IPS DF 6.9 (cell line): ENCODE measurements around the gene ZIC1.

Source experiments
- DNase-seq: peaks from one replicate; pipeline ENCODE4 v3.0.0-alpha.2; 2013; ENCODE audit warnings: low read depth, low spot score
- H3K27ac ChIP-seq: one replicate; pipeline ENCODE4 v1.5.1; 2013; ENCODE audit warnings: low read length, control low read depth
- H3K27me3 ChIP-seq: 2 replicates; pipeline ENCODE4 v1.6.1; 2013; ENCODE audit warnings: mild to moderate bottlenecking, low read length; ENCODE audit not compliant: control insufficient read depth, insufficient read depth
- H3K36me3 ChIP-seq: 2 replicates; pipeline ENCODE4 v1.6.1; 2013; ENCODE audit warnings: low read length; ENCODE audit not compliant: control insufficient read depth, insufficient read depth
- H3K4me1 ChIP-seq: 2 replicates; pipeline ENCODE4 v1.6.1; 2013; ENCODE audit warnings: low read length; ENCODE audit not compliant: control insufficient read depth, insufficient read depth
- H3K4me3 ChIP-seq: 2 replicates; pipeline ENCODE4 v1.5.1; 2013; ENCODE audit warnings: mild to moderate bottlenecking, low read length
- H3K9me3 ChIP-seq: 2 replicates; pipeline ENCODE4 v1.6.1; 2013; ENCODE audit warnings: low read length, inconsistent platforms; ENCODE audit not compliant: control insufficient read depth, insufficient read depth
- WGBS: extraction: QIAGEN DNeasy Blood & Tissue Kit; methylation state at CpG from one replicate; pipeline ENCODE4 v1.1.7; 2013; ENCODE audit warnings: mixed read lengths, missing lambda C conversion rate; ENCODE audit not compliant: insufficient read length, insufficient coverage; 5-methylcytosine and 5-hydroxymethylcytosine counted together

The ZIC1 gene

GRCh38 chr3:147390589-147391569 is 18.3 kb upstream of the ZIC1 start:
- no CpG with 5 or more reads among the region's 77 CpGs for WGBS
- H3K27me3 ChIP-seq, result peaks cover 80% of the 10 kb centered on the region
- no peaks in the 10 kb centered on the region for H3K9me3 ChIP-seq
- no peak overlapping the region; the same call in 1 of the 2 replicates for H3K4me3 ChIP-seq
- peaks cover 10% of the 10 kb centered on the region for H3K4me1 ChIP-seq
- no peaks in the 10 kb centered on the region for H3K36me3 ChIP-seq
- no peak for DNase-seq
- no peak overlapping the region for H3K27ac ChIP-seq

GRCh38 chr3:147391781-147392624 is 17.2 kb upstream of the ZIC1 start:
- peaks cover 16% of the 10 kb centered on the region for H3K4me1 ChIP-seq
- H3K36me3 ChIP-seq, result no peaks in the 10 kb centered on the region
- H3K4me3 ChIP-seq, result peak overlapping the region; percentile 19; the same call in 1 of the 2 replicates
- H3K9me3 ChIP-seq, result no peaks in the 10 kb centered on the region
- H3K27me3 ChIP-seq, result peaks cover 81% of the 10 kb centered on the region
- WGBS, result no CpG with 5 or more reads among the region's 51 CpGs
- H3K27ac ChIP-seq, result no peak overlapping the region
- DNase-seq, result no peak

DNA sequence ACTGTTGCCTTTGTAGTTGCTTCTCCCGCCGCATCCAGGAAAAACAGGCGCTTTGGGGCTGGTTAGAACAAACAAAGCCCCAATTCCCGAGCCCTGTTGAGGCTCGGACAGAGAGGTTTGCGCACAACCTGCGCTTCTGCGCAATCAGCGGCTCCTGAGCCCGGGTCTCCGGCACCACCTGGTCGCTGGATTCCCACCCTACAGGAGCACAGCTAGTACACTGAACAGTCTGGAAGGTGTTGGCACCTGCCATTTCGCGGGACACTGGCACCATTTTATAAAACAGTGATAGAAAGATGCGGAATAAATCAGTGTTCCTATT is 16.6 kb upstream of the ZIC1 start:
- Histone ChIP-seq H3K27me3 (peaks cover 78% of the 10 kb centered on the region), H3K4me3 (peak overlapping the region; percentile 19; the same call in 1 of the 2 replicates), H3K36me3 (no peaks in the 10 kb centered on the region), H3K27ac (no peak overlapping the region), H3K4me1 (peaks cover 16% of the 10 kb centered on the region), H3K9me3 (no peaks in the 10 kb centered on the region)
- no peak for DNase-seq
- no CpG with 5 or more reads among the region's 15 CpGs for WGBS

DNA sequence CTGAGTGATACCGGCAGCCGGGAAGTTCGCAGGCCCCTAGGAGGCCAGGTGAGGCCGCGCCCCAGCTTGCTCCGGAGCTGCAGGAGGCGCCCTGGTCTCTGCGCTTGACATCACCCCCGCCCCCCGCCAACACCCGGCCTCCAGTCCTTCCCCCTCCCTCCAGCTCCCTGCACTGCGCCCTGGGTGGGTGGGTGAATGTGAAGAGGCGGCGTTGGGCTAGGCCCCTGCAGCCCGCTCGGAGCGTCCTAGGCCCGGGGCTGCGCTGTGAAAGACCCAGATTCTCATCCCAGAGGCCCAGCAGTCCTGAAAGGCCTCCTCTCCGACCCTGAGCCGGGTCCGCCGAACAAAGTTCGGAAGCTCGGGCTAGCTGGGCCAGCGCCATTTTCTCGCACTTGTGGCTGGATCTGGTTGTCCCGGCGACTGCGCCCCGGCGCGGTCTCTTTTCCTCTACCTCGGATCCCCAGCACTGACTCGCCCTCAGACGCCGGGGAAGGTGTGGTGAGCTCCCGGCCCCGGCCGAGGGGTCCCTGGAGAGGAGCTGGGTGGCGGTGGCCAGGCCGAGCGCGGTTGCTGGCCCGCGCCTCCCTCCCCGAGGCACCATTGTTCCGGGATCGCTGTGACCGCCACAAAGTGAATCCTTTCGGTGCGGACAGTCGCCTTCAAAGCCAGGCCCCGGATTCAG is 15.8 kb upstream of the ZIC1 start:
- no peaks in the 10 kb centered on the region for H3K9me3 ChIP-seq
- no peak overlapping the region for H3K27ac ChIP-seq
- H3K4me1 ChIP-seq, result peaks cover 18% of the 10 kb centered on the region
- no peak for DNase-seq
- WGBS, result no CpG with 5 or more reads among the region's 54 CpGs
- H3K4me3 ChIP-seq, result peak overlapping the region; percentile 34; the same call in 1 of the 2 replicates
- H3K27me3 ChIP-seq, result peaks cover 77% of the 10 kb centered on the region
- no peaks in the 10 kb centered on the region for H3K36me3 ChIP-seq

- Histone ChIP-seq H3K4me3 (peak overlapping the region; percentile 34; the same call in 1 of the 2 replicates), H3K36me3 (no peaks in the 10 kb centered on the region), H3K27ac (no peak overlapping the region), H3K4me1 (peaks cover 20% of the 10 kb centered on the region), H3K9me3 (no peaks in the 10 kb centered on the region), H3K27me3 (peaks cover 73% of the 10 kb centered on the region)
- no peak for DNase-seq
- WGBS, result no CpG with 5 or more reads among the region's 31 CpGs
Measured at GRCh38 chr3:147393943-147394883, 15.0 kb upstream of the ZIC1 start.

DNA sequence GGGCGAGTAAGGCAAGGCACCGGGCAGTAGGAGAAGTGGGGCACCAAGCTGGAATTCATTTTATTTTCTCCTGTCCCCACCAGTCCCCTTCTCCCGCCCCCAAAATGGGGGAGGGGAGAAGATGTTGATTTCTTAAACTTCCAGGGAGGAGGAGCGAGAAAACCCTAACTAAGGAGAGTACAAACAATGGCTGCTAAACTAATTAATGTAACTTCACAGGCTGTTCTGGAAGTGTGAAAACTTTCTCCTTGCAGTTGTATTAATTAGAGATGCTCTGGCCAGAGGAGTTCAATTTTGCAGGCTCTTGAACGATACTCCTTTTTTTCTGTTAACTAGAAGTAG is 14.3 kb upstream of the ZIC1 start:
- Histone ChIP-seq H3K9me3 (no peaks in the 10 kb centered on the region), H3K36me3 (no peaks in the 10 kb centered on the region), H3K27me3 (peaks cover 69% of the 10 kb centered on the region), H3K4me3 (no peak overlapping the region), H3K27ac (no peak overlapping the region), H3K4me1 (peaks cover 20% of the 10 kb centered on the region)
- no CpG with 5 or more reads among the region's 5 CpGs for WGBS
- DNase-seq, result no peak

DNA sequence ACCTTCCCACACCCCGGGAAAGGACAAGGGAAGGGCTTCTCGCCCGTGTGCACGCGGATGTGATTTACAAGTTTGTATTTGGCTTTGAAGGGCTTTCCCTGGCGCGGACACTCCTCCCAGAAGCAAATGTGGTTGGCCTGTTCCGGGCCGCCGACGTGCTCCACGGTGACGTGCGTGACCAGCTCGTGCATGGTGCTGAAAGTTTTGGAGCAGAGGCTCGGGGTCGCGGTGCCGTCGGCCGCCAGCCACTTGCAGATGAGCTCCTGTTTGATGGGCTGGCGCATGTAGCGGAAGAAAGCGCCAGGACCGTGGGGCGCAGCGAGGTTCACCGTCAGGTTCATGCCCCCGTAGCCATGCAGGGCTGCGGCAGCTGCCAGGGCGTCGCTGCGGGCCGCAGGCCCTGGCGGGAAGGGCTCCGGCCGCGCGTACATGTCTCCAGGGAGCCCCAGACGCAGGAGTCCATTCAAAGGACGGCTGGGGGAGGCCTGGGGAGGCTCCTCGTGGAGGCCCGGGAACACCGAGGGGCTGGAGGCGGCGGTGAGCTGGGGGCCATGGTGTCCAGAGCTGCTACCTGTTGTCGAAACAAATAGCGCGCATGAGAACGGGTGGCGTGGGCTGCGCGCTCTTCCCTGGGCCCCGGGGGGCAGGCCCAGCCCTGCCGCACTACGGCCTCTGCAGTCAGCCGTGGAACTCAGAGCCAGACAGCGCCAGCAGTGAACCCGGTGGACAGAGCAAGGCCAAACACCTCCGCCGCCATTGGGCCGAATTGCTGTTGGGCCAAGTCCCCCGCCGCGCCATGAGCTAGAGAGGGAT is 13.1 kb upstream of the ZIC1 start:
- Histone ChIP-seq H3K27ac (no peak overlapping the region), H3K4me1 (peaks cover 16% of the 10 kb centered on the region), H3K4me3 (no peak overlapping the region; the same call in 1 of the 2 replicates), H3K36me3 (no peaks in the 10 kb centered on the region), H3K27me3 (peaks cover 56% of the 10 kb centered on the region), H3K9me3 (no peaks in the 10 kb centered on the region)
- WGBS, result no CpG with 5 or more reads among the region's 65 CpGs
- no peak for DNase-seq

DNA sequence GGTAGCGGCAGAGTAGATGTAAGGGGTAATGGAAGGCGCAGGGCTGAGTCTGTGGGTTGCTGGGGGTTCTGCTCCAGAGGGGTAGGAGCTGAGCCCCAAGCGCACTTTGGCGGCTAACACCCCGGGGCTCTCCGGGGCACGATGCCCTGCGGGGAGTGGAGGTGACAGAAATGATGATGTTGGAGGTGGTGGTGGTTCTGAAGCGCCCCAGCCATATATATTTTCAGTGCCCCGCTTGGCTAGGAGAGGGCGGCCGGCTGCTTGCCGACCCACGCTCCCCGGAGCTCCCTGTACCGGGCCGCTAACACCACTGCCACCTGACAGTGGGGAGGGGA is 12.5 kb upstream of the ZIC1 start:
- WGBS, result no CpG with 5 or more reads among the region's 17 CpGs
- no peaks in the 10 kb centered on the region for H3K9me3 ChIP-seq

More for the DNA sequence above, 12.5 kb upstream of the ZIC1 start:
- Histone ChIP-seq H3K27ac (no peak overlapping the region), H3K36me3 (no peaks in the 10 kb centered on the region), H3K4me1 (peaks cover 16% of the 10 kb centered on the region), H3K4me3 (no peak overlapping the region; the same call in 1 of the 2 replicates), H3K27me3 (peaks cover 51% of the 10 kb centered on the region)
- no peak for DNase-seq
